K562 (cell line): Measurements from ENCODE around the gene APOC1. TPM values are rescaled to one million over a fixed set of nuclear protein-coding genes. Genes with fewer than 3 reads are reported as not detected.

Source experiments
- ATAC-seq: fragments of 200-7000 bp; cut with Tn5 transposase; 3 replicates; pipeline ENCODE4 v1.9.1; 2020; ENCODE audit warnings: moderate library complexity
- BruUV-seq: library from RNA; stranded (reverse); fragments of 400-500 nt; replicated peaks from 2 replicates; lab custom pipeline; 2021; lab: Mats Ljungman, UMichigan
- CTCF ChIA-PET: fragments of 300-600 bp; formaldehyde crosslinking; extraction: SDS; loops from one replicate; lab custom pipeline; 2021; ENCODE audit warnings: low intra/inter-chr PET ratio; lab: Yijun Ruan, JAX
- POLR2A ChIA-PET: fragments of 300-600, 350-650 bp; sonication (Branson Sonifier 250); formaldehyde crosslinking; extraction: SDS; loops from one replicate; lab custom pipeline; 2021; ENCODE audit warnings: antibody characterized with exemption, inconsistent platforms; lab: Yijun Ruan, JAX
- DNase-seq, 4 experiments: peaks; one replicate each; pipeline versions ENCODE4 v3.0.0 to v3.0.0-alpha.2; 2011 to 2018; ENCODE audit warnings: low spot score in 3 of 4, mixed read lengths in 3 of 4; ENCODE audit errors: extremely low read depth in 1 of 4
- FAIRE-seq: peaks from 2 replicates; lab custom pipeline; 2011; peaks lifted over from hg19 to GRCh38; lab: Jason Lieb, UNC
- H2AFZ ChIP-seq: 2 replicates; pipeline ENCODE4 v1.6.0; 2011; ENCODE audit warnings: low read depth, low read length, control low read depth, inconsistent platforms
- H3K27ac ChIP-seq: fragments of 200-600 bp; 3 replicates; pipeline ENCODE4 v1.8.0; 2011; ENCODE audit warnings: low read depth, mild to moderate bottlenecking, control low read depth, inconsistent platforms, low read length, moderate library complexity, mixed read lengths; ENCODE audit errors: extremely low read depth
- H3K27me3 ChIP-seq, 2 experiments: fragments of 300-600 bp in 1 of 2; 2 replicates in 1 of 2; 3 replicates in 1 of 2; pipeline versions ENCODE4 v1.6.0 to v1.8.0; 2011; ENCODE audit warnings: inconsistent platforms in 2 of 2, low read length in 2 of 2, mild to moderate bottlenecking in 1 of 2, mixed read lengths in 1 of 2, moderate library complexity in 1 of 2; ENCODE audit not compliant: control insufficient read depth in 2 of 2, insufficient read depth in 2 of 2
- H3K36me3 ChIP-seq: fragments of 300-600 bp; 3 replicates; pipeline ENCODE4 v1.8.0; 2011; ENCODE audit warnings: mild to moderate bottlenecking, low read length, inconsistent platforms; ENCODE audit not compliant: control insufficient read depth, insufficient read depth
- H3K4me1 ChIP-seq, 2 experiments: fragments of 200-600 bp in 1 of 2; replicated peaks in 1 of 2; 2 replicates in 1 of 2; 3 replicates in 1 of 2; pipeline versions ENCODE4 v1.5.1 to v1.8.0; 2011; ENCODE audit warnings: inconsistent platforms in 2 of 2, low read length in 2 of 2, mild to moderate bottlenecking in 1 of 2, mixed read lengths in 1 of 2, moderate library complexity in 1 of 2; ENCODE audit not compliant: control insufficient read depth in 2 of 2, insufficient read depth in 2 of 2
- H3K4me2 ChIP-seq: 2 replicates; pipeline ENCODE4 v1.6.1; 2011; ENCODE audit warnings: low read length, control low read depth, inconsistent platforms, mixed read lengths; ENCODE audit not compliant: insufficient read depth
- H3K4me3 ChIP-seq: fragments of 200-600 bp; sonication (generic), shearing (Covaris generic); 2 replicates; pipeline ENCODE4 v1.5.1; 2016; ENCODE audit warnings: control low read depth, inconsistent platforms
- H3K79me2 ChIP-seq: fragments of 200-600 bp; 3 replicates; pipeline ENCODE4 v1.8.0; 2011; ENCODE audit warnings: low read length, inconsistent platforms; ENCODE audit not compliant: control insufficient read depth, insufficient read depth
- H3K9ac ChIP-seq, 2 experiments: 2 replicates each; pipeline versions ENCODE4 v1.6.0 to v1.6.1; 2011; ENCODE audit warnings: low read depth in 2 of 2, low read length in 2 of 2, control low read depth in 1 of 2, inconsistent platforms in 1 of 2, mild to moderate bottlenecking in 1 of 2, mixed read lengths in 1 of 2; ENCODE audit not compliant: insufficient read depth in 1 of 2
- H3K9me1 ChIP-seq: one replicate; pipeline ENCODE4 v1.6.0; 2011; ENCODE audit warnings: inconsistent platforms, mild to moderate bottlenecking, low read length, moderate library complexity; ENCODE audit not compliant: control insufficient read depth, insufficient read depth
- H3K9me3 ChIP-seq: replicated peaks from 2 replicates; pipeline ENCODE4 v1.5.1; 2011; ENCODE audit warnings: low read depth, low read length, inconsistent platforms; ENCODE audit not compliant: control insufficient read depth, insufficient read depth
- H4K20me1 ChIP-seq: replicated peaks from 2 replicates; pipeline ENCODE4 v1.6.1; 2011; ENCODE audit warnings: low read length, inconsistent platforms, mixed read lengths; ENCODE audit not compliant: control insufficient read depth, insufficient read depth
- CBFA2T2 ChIP-seq: fragments of 450-650 bp; conservative IDR thresholded peaks from 2 replicates; pipeline ENCODE4 v1.6.1; 2017; ENCODE audit warnings: mild to moderate bottlenecking
- FOXA3 ChIP-seq, 2 experiments: fragments of 450-650 bp in 1 of 2; sonication (generic) in 1 of 2; formaldehyde crosslinking; IDR thresholded peaks in 1 of 2; conservative IDR thresholded peaks in 1 of 2; 2 replicates each; pipeline versions ENCODE4 v1.4.0 to v1.8.0; 2020 to 2022; ENCODE audit warnings: mild to moderate bottlenecking in 2 of 2, missing genetic modification reagents in 1 of 2
- FOXK2 ChIP-seq, 2 experiments: fragments of 450-650 bp; IDR thresholded peaks in 1 of 2; conservative IDR thresholded peaks in 1 of 2; 2 replicates each; pipeline ENCODE4 v1.6.1; 2016; ENCODE audit warnings: low read depth in 2 of 2, mild to moderate bottlenecking in 1 of 2
- ILF3 ChIP-seq: fragments of 450-650 bp; IDR thresholded peaks from 2 replicates; pipeline ENCODE4 v1.6.1; 2018; ENCODE audit warnings: antibody characterized with exemption, mild to moderate bottlenecking, moderate library complexity, borderline replicate concordance
- NFXL1 ChIP-seq: fragments of 450-650 bp; formaldehyde crosslinking; IDR thresholded peaks from 2 replicates; pipeline ENCODE4 v1.4.0; 2021; ENCODE audit warnings: mild to moderate bottlenecking
- RB1 ChIP-seq: fragments of 450-650 bp; IDR thresholded peaks from 2 replicates; pipeline ENCODE4 v1.6.1; 2017; ENCODE audit warnings: low read depth, mild to moderate bottlenecking
- RCOR1 ChIP-seq, 2 experiments: IDR thresholded peaks; 2 replicates each; pipeline ENCODE4 v1.6.1; 2012; ENCODE audit warnings: low read depth in 2 of 2, low read length in 2 of 2, borderline replicate concordance in 1 of 2, improper control_type of control experiment in 1 of 2
- SLC30A9 ChIP-seq: fragments of 250-450 bp; sonication (Bioruptor Pico); IDR thresholded peaks from 2 replicates; pipeline ENCODE4 v1.8.0; 2022; ENCODE audit warnings: mild to moderate bottlenecking, moderate library complexity
- SREBF1 ChIP-seq: fragments of 150-350 bp; IDR thresholded peaks from 2 replicates; pipeline ENCODE4 v1.6.1; 2014; ENCODE audit warnings: antibody characterized with exemption, low read depth, low read length, borderline replicate concordance
- STAT5A ChIP-seq: IDR thresholded peaks from 2 replicates; pipeline ENCODE4 v1.6.1; 2012; ENCODE audit warnings: low read length, inconsistent platforms, borderline replicate concordance
- ZKSCAN8 ChIP-seq: fragments of 200-800 bp; sonication (Bioruptor generic); IDR thresholded peaks from 2 replicates; pipeline ENCODE4 v1.6.1; 2016; ENCODE audit warnings: missing genetic modification characterization, missing compliant biosample characterization
- ZNF766 ChIP-seq: fragments of 200-800 bp; sonication (Bioruptor generic); conservative IDR thresholded peaks from 2 replicates; pipeline ENCODE4 v1.6.1; 2016; ENCODE audit warnings: missing genetic modification characterization, missing compliant biosample characterization
- WGBS: fragments of 100-300 bp; shearing (Covaris generic); methylation state at CpG from one replicate; pipeline ENCODE4 v1.1.6; 2016; ENCODE audit warnings: low coverage, mixed read lengths; ENCODE audit not compliant: insufficient coverage; ENCODE audit errors: missing lambda C conversion rate; 5-methylcytosine and 5-hydroxymethylcytosine counted together
- in situ Hi-C: fragments of 300-500 bp; cut with MboI; formaldehyde crosslinking; loops from 4 replicates; pipeline ENCODE4 v1.15.0; 2018; ENCODE audit warnings: inconsistent platforms, mixed read lengths
- intact Hi-C: fragments of 100-400 bp; cut with micrococcal nuclease; formaldehyde crosslinking; loops from 2 replicates; pipeline ENCODE4 v1.14.2; 2022
- polyA plus RNA-seq, 8 experiments: library from polyadenylated mRNA; depleted of rRNA in 4 of 8; stranded (reverse) in 5 of 8; unstranded in 3 of 8; fragments of >200 nt; fragmentation: Nextera tagmentation in 2 of 8; fragmentation: Illumina TruSeq in 1 of 8; extraction: Ambion mirVana in 2 of 8; extraction: Trizol in 1 of 8; gene quantifications; 2 replicates each; pipeline versions ENCODE4 v1.2.1 to v1.2.3, GENCODE V29; 2011 to 2014; ENCODE audit warnings: inconsistent platforms in 1 of 8, missing spikeins in 1 of 8
- total RNA-seq, 7 experiments: library from RNA; depleted of rRNA in 6 of 7; stranded (reverse); fragments of >200 nt in 6 of 7; fragmentation: Illumina TruSeq in 2 of 7; extraction: Trizol in 2 of 7; gene quantifications; 2 replicates each; pipeline versions ENCODE4 v1.2.1 to v1.2.3, GENCODE V29; 2011 to 2021; ENCODE audit warnings: low replicate concordance in 1 of 7
- TF ChIP-seq, protein P1 (sequence below): fragments of 450-650 bp; IDR thresholded peaks from 2 replicates; pipeline ENCODE4 v1.6.1; 2016; ENCODE audit warnings: antibody characterized with exemption
- TF ChIP-seq, protein P2 (sequence below): fragments of 450-650 bp; IDR thresholded peaks from 2 replicates; pipeline ENCODE4 v1.6.1; 2016; ENCODE audit warnings: missing biosample characterization, missing genetic modification characterization
- TF ChIP-seq, protein P3 (sequence below): IDR thresholded peaks from 2 replicates; pipeline ENCODE4 v1.6.1; 2012; ENCODE audit warnings: low read depth, low read length, improper control_type of control experiment, borderline replicate concordance
- TF ChIP-seq, protein P4 (sequence below), 3 experiments: fragments of 200-800 bp in 1 of 3; sonication (Bioruptor generic) in 1 of 3; sonication (generic) in 1 of 3; formaldehyde crosslinking in 1 of 3; IDR thresholded peaks; 2 replicates each; pipeline versions ENCODE4 v1.6.1 to v1.8.0; 2016 to 2022; ENCODE audit warnings: mild to moderate bottlenecking in 2 of 3, missing compliant biosample characterization in 2 of 3, missing genetic modification characterization in 2 of 3, missing genetic modification reagents in 1 of 3

The APOC1 gene
- total and polyA plus RNA-seq, 9 of the 15 experiments (the other 6 are each of a cell fraction or from before 2014, with no cell fraction given), result 115 to 408 (median 220) TPM

DNA sequence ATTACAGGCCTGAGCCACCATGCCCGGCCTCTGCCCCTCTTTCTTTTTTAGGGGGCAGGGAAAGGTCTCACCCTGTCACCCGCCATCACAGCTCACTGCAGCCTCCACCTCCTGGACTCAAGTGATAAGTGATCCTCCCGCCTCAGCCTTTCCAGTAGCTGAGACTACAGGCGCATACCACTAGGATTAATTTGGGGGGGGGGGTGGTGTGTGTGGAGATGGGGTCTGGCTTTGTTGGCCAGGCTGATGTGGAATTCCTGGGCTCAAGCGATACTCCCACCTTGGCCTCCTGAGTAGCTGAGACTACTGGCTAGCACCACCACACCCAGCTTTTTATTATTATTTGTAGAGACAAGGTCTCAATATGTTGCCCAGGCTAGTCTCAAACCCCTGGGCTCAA is 4.6 kb upstream of the APOC1 start:
- Histone ChIP-seq H3K9me3 (no peaks in the 10 kb centered on the region), H3K4me2 (peak overlapping the region; percentile 39; the same call in 1 of the 2 replicates), H3K9me1 (no peaks in the 10 kb centered on the region), H3K36me3 (peaks cover 20% of the 10 kb centered on the region; the same call in 1 of the 3 replicates), H3K27me3 (no peaks in the 10 kb centered on the region), H3K4me1 (peaks cover 49 to 93% of the 10 kb centered on the region in 2 experiments), H4K20me1 (no peaks in the 10 kb centered on the region), H3K9ac (peak overlapping the region in 1 of 2 experiments; percentile 32; a peak in 1 of 4 replicates), H3K4me3 (no peak overlapping the region), H3K79me2 (no peaks in the 10 kb centered on the region), H3K27ac (peak overlapping the region; percentile 51; the same call in 1 of the 3 replicates), H2AFZ (peak overlapping the region; percentile 7; the same call in 1 of the 2 replicates)
- no peak for ATAC-seq
- POLR2A ChIA-PET, result interaction anchor here (0.7 to 1.3 kb wide), 5 partner anchors 17 to 386 kb away, joined by 3 to 4 read pairs (median 3); no protein-coding TSS in a partner anchor
- in situ Hi-C loops (loop anchor here (5.0 kb wide), 1 partner anchor 43 kb away; no protein-coding TSS in a partner anchor), intact Hi-C loops (no loop called here)
- CTCF ChIA-PET, result no interaction called here
- BruUV-seq, result no TSS peak
- DNase-seq, result peak in 1 of 4 experiments; percentile 68
- 16% methylated on average over 3 of the region's 5 CpGs for WGBS
- peak; percentile 48 for FAIRE-seq
- TF ChIP-seq RB1, result 0 out of 2 replicates have a peak, but pooled peaks have one; percentile 13
- TF ChIP-seq, protein P1, sequence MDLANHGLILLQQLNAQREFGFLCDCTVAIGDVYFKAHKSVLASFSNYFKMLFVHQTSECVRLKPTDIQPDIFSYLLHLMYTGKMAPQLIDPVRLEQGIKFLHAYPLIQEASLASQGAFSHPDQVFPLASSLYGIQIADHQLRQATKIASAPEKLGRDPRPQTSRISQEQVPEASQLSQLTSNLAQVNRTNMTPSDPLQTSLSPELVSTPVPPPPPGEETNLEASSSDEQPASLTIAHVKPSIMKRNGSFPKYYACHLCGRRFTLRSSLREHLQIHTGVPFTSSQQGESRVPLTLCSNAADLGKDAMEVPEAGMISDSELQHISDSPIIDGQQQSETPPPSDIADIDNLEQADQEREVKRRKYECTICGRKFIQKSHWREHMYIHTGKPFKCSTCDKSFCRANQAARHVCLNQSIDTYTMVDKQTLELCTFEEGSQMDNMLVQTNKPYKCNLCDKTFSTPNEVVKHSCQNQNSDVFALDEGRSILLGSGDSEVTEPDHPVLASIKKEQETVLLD, result peak; percentile 13; the same call in 1 of the 2 replicates
- no peak for TF ChIP-seq ILF3
- no peak for TF ChIP-seq SREBF1
- no peak for TF ChIP-seq ZKSCAN8 (CRISPR knock-in tag)
- TF ChIP-seq, protein P2, sequence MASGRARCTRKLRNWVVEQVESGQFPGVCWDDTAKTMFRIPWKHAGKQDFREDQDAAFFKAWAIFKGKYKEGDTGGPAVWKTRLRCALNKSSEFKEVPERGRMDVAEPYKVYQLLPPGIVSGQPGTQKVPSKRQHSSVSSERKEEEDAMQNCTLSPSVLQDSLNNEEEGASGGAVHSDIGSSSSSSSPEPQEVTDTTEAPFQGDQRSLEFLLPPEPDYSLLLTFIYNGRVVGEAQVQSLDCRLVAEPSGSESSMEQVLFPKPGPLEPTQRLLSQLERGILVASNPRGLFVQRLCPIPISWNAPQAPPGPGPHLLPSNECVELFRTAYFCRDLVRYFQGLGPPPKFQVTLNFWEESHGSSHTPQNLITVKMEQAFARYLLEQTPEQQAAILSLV (tag), result no peak
- TF ChIP-seq FOXK2 (conservative IDR thresholded peaks at IDR 0.05 in 1 of 2, IDR thresholded peaks at IDR 0.05 in 1 of 2; ENCODE audit: low read depth in 2 of 2), result peak in 1 of 2 experiments; percentile 76; a peak in 2 of 4 replicates
- no peak for TF ChIP-seq SLC30A9 (CRISPR knock-in tag)
- TF ChIP-seq CBFA2T2, result peak; percentile 30; the same call in 1 of the 2 replicates
- TF ChIP-seq FOXA3 (CRISPR knock-in tag; conservative IDR thresholded peaks at IDR 0.05 in 1 of 2, IDR thresholded peaks at IDR 0.05 in 1 of 2), result no peak
- peak in 1 of 2 experiments; percentile 12; a peak in 1 of 4 replicates for TF ChIP-seq RCOR1 (IDR thresholded peaks at IDR 0.05; ENCODE audit: borderline replicate concordance in 1 of 2, low read depth in 2 of 2, low read length in 2 of 2)
- TF ChIP-seq NFXL1 (CRISPR knock-in tag), result no peak
- no peak for TF ChIP-seq ZNF766 (CRISPR knock-in tag)
- TF ChIP-seq, protein P3, sequence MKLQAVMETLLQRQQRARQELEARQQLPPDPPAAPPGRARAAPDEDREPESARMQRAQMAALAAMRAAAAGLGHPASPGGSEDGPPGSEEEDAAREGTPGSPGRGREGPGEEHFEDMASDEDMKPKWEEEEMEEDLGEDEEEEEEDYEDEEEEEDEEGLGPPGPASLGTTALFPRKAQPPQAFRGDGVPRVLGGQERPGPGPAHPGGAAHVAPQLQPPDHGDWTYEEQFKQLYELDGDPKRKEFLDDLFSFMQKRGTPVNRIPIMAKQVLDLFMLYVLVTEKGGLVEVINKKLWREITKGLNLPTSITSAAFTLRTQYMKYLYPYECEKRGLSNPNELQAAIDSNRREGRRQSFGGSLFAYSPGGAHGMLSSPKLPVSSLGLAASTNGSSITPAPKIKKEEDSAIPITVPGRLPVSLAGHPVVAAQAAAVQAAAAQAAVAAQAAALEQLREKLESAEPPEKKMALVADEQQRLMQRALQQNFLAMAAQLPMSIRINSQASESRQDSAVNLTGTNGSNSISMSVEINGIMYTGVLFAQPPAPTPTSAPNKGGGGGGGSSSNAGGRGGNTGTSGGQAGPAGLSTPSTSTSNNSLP, result no peak
- TF ChIP-seq STAT5A, result no peak
- TF ChIP-seq, protein P4, sequence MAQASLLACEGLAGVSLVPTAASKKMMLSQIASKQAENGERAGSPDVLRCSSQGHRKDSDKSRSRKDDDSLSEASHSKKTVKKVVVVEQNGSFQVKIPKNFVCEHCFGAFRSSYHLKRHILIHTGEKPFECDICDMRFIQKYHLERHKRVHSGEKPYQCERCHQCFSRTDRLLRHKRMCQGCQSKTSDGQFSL (CRISPR knock-in tag; IDR thresholded peaks at IDR 0.05), result peak; percentile 87
- TF ChIP-seq, protein P4 (tag; IDR thresholded peaks at IDR 0.05), result peak in 1 of 2 experiments; percentile 76; a peak in 2 of 4 replicates
